ENCODE results near the gene DTNBP1.

DTNBP1 gene

DNA sequence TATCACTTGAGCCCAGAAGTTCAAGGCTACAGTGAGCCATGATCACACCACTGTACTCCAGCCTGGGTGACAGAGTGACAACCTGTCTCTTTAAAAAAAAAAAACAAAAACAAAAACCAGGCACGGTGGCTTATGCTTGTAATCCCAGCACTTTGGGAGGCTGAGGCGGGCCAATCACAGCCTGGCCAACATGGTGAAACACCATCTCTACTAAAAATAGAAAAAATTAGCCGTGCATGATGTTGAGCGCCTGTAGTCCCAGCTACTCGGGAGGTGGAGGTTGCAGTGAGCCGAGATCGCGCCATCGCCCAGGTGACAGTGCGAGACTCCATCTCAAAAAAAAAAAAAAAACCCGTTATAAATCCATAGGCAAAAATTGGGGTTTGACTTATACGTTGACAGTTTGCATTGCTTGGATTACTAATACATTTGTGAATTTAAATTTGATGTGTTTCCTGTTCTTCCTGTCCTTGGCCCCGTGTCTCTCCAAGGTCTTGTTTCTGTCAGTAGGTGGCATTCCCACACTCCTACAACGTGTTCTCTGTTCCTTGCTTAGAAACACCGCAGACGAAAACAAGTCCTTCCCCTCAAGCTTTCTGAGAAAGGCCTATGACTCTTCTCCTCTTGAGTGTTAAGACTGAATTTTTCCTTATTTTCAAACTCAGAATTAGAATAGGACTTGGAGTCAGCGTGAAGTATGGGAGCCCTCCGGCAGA is 147.0 kb downstream of the DTNBP1 start:
- FAIRE-seq (no peak), DNase-seq (ENCODE audit: insufficient read length, low spot score) (no peak)
- TF ChIP-seq, protein P1, sequence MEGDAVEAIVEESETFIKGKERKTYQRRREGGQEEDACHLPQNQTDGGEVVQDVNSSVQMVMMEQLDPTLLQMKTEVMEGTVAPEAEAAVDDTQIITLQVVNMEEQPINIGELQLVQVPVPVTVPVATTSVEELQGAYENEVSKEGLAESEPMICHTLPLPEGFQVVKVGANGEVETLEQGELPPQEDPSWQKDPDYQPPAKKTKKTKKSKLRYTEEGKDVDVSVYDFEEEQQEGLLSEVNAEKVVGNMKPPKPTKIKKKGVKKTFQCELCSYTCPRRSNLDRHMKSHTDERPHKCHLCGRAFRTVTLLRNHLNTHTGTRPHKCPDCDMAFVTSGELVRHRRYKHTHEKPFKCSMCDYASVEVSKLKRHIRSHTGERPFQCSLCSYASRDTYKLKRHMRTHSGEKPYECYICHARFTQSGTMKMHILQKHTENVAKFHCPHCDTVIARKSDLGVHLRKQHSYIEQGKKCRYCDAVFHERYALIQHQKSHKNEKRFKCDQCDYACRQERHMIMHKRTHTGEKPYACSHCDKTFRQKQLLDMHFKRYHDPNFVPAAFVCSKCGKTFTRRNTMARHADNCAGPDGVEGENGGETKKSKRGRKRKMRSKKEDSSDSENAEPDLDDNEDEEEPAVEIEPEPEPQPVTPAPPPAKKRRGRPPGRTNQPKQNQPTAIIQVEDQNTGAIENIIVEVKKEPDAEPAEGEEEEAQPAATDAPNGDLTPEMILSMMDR (IDR thresholded peaks at IDR 0.05; ENCODE audit: insufficient read depth, missing control alignments) = no peak

DNA sequence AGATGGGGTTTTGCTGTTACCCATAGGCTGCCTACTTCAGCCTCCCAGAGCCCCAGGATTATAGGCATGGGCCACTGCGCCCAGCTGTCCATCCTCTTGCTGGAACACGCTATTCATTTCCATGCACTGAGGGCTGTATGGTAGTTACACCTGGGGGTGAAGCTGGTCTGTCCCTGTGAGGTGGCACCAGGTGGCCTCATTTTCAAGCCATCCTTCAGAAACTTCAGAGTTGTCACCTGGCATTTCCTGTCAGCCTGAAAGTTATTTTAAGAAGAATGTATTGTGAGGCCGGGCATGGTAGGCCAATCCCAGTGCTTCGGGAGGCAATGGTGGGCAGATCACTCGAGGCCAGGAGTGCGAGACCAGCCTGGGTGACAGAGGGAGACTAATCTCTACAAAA is 147.6 kb downstream of the DTNBP1 start:
- TF ChIP-seq, protein P1 (IDR thresholded peaks at IDR 0.05; ENCODE audit: insufficient read depth, missing control alignments) = no peak
- no peak for FAIRE-seq
- no peak for DNase-seq (ENCODE audit: insufficient read length, low spot score)

- DNase-seq (ENCODE audit: insufficient read length, low spot score) (no peak), FAIRE-seq (no peak)
- TF ChIP-seq, protein P1 (IDR thresholded peaks at IDR 0.05; ENCODE audit: insufficient read depth, missing control alignments) = no peak
Measured at GRCh38 chr6:15513801-15514711, 148.8 kb downstream of the DTNBP1 start.

- no peak for DNase-seq (ENCODE audit: insufficient read length, low spot score)
- TF ChIP-seq, protein P1 (IDR thresholded peaks at IDR 0.05; ENCODE audit: insufficient read depth, missing control alignments) = no peak
- no peak for FAIRE-seq
Measured at GRCh38 chr6:15513131-15513771, 149.6 kb downstream of the DTNBP1 start.

DNA sequence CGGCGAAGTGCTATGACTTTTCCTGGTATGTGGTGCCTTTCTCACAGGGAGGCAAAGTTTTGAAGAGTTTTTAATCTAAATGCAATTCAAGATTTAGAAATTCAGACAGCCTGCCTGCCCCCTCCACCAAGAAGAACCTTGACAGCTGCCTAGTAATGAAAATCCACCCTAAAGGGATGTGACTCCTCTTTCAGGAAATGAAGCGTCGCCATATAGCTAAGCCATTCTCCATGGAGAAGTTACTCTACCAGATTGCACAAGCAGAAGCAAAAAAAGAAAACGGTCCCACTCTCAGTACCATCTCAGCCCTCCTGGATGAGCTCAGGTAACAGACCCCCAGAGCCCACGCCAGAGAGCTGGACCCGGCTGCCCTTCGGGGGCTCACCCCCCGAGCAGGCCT is 150.1 kb downstream of the DTNBP1 start:
- TF ChIP-seq, protein P1 (IDR thresholded peaks at IDR 0.05; ENCODE audit: insufficient read depth, missing control alignments) = no peak
- DNase-seq (ENCODE audit: insufficient read length, low spot score) (no peak), FAIRE-seq (no peak)

DNA sequence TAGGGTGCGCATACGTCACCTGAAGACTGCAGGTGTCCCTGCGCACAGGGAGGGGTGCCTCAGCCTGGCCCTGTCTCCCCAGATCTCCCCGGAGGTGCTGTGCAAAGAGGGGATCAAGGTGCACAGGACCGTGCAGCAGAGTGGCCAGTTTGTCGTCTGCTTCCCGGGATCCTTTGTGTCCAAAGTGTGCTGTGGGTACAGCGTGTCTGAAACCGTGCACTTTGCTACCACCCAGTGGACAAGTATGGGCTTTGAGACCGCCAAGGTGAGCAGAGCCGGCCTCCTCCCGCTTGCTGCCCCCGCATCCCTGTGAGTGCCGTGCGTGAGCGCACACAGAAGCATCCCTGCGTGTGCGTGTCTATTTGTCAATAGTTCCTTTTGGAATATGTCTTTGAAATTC is 150.7 kb downstream of the DTNBP1 start:
- no peak for DNase-seq (ENCODE audit: insufficient read length, low spot score)
- FAIRE-seq = no peak
- TF ChIP-seq, protein P1 (IDR thresholded peaks at IDR 0.05; ENCODE audit: insufficient read depth, missing control alignments) = no peak

All from D721Med (cell line).